Transverse colon (tissue), 4 donors: ENCODE measurements around the gene ATP5PD. TPM values are rescaled to one million over a fixed set of nuclear protein-coding genes. Genes with fewer than 3 reads are reported as not detected.
"Not testable (repeated sequence)": the region's sequence is repeated elsewhere in the genome, so short reads cannot be mapped to it uniquely, and the experiment has no call there.

ENCODE experiments used
- DNase-seq: peaks from one replicate; pipeline ENCODE4 v3.0.0-alpha.2; 2019
- H3K27ac ChIP-seq, 4 donors: fragments of 200-600 bp; sonication (generic); 2 replicates each; pipeline ENCODE4 v1.5.1; 2016 to 2018; ENCODE audit warnings: inconsistent platforms in 4 of 4
- H3K27me3 ChIP-seq: fragments of 200-600 bp; sonication (generic); 2 replicates; pipeline ENCODE4 v1.5.1; 2017; ENCODE audit warnings: inconsistent platforms
- H3K36me3 ChIP-seq, 4 donors: fragments of 200-600 bp; sonication (generic); 2 replicates each; pipeline ENCODE4 v1.5.1; 2017 to 2019; ENCODE audit warnings: inconsistent platforms in 4 of 4
- H3K4me1 ChIP-seq, 4 donors: fragments of 200-600 bp; sonication (generic); 2 replicates each; pipeline ENCODE4 v1.5.1; 2017 to 2020; ENCODE audit warnings: inconsistent platforms in 4 of 4
- H3K4me3 ChIP-seq, 4 donors: fragments of 200-600 bp; sonication (generic); 1 replicate in 1 of 4; 2 replicates in 3 of 4; pipeline versions ENCODE4 v1.5.1 to v1.6.1; 2017 to 2019; ENCODE audit warnings: inconsistent platforms in 4 of 4
- H3K9me3 ChIP-seq, 2 donors: fragments of 200-600 bp; sonication (generic); 2 replicates each; pipeline ENCODE4 v1.5.1; 2017 to 2019; ENCODE audit warnings: inconsistent platforms in 2 of 2
- EP300 ChIP-seq: sonication (generic); formaldehyde crosslinking; IDR thresholded peaks from one replicate; pipeline ENCODE4 v1.6.1; 2017; ENCODE audit warnings: antibody characterized with exemption, low read depth
- POLR2A ChIP-seq: fragments of 450-650 bp; IDR thresholded peaks from one replicate; pipeline ENCODE4 v1.6.1; 2016; ENCODE audit warnings: antibody characterized with exemption, mild to moderate bottlenecking, moderate library complexity
- POLR2AphosphoS5 ChIP-seq, 3 donors: sonication (generic); formaldehyde crosslinking; IDR thresholded peaks; one replicate each; pipeline ENCODE4 v1.6.1; 2016; ENCODE audit warnings: antibody characterized with exemption in 3 of 3
- WGBS, 2 donors: methylation state at CpG; one replicate each; pipeline ENCODE4 v1.1.5; 2018; ENCODE audit warnings: low coverage in 1 of 2; 5-methylcytosine and 5-hydroxymethylcytosine counted together
- in situ Hi-C, 4 donors: fragments of 200-750 bp; cut with MboI; loops; one replicate each; pipeline versions ENCODE4 v1.15.0 to v1.15.1; 2017; ENCODE audit warnings: low sequenced_read_pairs in 3 of 4, low pct_ligation_motif_present in 1 of 4, low pct_unique_long_range_greater_than_20kb in 1 of 4
- intact Hi-C: fragments of 100-400 bp; cut with DNase I; formaldehyde crosslinking; loops from one replicate; pipeline ENCODE4 v1.15.1; 2023; ENCODE audit warnings: low total_unique reads
- total RNA-seq, 4 donors: library from RNA; depleted of rRNA; stranded (reverse); fragments of >200 nt; gene quantifications; one replicate each; pipeline ENCODE4 v1.1.0, GENCODE V29; 2016
- TF ChIP-seq, protein P1 (sequence below), 5 experiments: fragments of 200-600 bp in 3 of 5; fragments of 450-650 bp in 2 of 5; sonication (generic) in 3 of 5; IDR thresholded peaks; 1 replicate in 2 of 5; 2 replicates in 3 of 5; pipeline ENCODE4 v1.5.1; 2016 to 2017; ENCODE audit warnings: antibody characterized with exemption in 5 of 5, inconsistent platforms in 3 of 5, mild to moderate bottlenecking in 2 of 5, moderate library complexity in 1 of 5

Gene ATP5PD
- total RNA-seq, 4 donors from 2014 or later = 75.2 to 373 (median 245) TPM

GRCh38 chr17:75033346-75034235 is 13.2 kb downstream of the ATP5PD start:
- 1% methylated on average over 36 of the region's 36 CpGs; no CpG with 5 or more reads in 1 of the 2 donors for WGBS, 2 donors
- TF ChIP-seq, protein P1, sequence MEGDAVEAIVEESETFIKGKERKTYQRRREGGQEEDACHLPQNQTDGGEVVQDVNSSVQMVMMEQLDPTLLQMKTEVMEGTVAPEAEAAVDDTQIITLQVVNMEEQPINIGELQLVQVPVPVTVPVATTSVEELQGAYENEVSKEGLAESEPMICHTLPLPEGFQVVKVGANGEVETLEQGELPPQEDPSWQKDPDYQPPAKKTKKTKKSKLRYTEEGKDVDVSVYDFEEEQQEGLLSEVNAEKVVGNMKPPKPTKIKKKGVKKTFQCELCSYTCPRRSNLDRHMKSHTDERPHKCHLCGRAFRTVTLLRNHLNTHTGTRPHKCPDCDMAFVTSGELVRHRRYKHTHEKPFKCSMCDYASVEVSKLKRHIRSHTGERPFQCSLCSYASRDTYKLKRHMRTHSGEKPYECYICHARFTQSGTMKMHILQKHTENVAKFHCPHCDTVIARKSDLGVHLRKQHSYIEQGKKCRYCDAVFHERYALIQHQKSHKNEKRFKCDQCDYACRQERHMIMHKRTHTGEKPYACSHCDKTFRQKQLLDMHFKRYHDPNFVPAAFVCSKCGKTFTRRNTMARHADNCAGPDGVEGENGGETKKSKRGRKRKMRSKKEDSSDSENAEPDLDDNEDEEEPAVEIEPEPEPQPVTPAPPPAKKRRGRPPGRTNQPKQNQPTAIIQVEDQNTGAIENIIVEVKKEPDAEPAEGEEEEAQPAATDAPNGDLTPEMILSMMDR (IDR thresholded peaks at IDR 0.05) = no peak
- TF ChIP-seq POLR2AphosphoS5 (IDR thresholded peaks at IDR 0.05) (peak in 2 of 3 donors; percentile 27 to 58), POLR2A (no peak), EP300 (no peak)
- no peaks in the 10 kb centered on the region for H3K9me3 ChIP-seq
- H3K36me3 ChIP-seq = peaks cover 0 to 6% (median 3%) of the 10 kb centered on the region in 4 donors
- peak overlapping the region; percentile 31 to 62 (median 50) for H3K4me3 ChIP-seq
- in situ Hi-C loops (no loop called here), intact Hi-C loops (no loop called here)
- no peaks in the 10 kb centered on the region for H3K27me3 ChIP-seq
- peak; percentile 93 for DNase-seq
- H3K27ac ChIP-seq = peak overlapping the region; percentile 86 to 98 (median 91)
- peaks cover 24 to 52% (median 47%) of the 10 kb centered on the region in 4 donors for H3K4me1 ChIP-seq

- in situ Hi-C loops = no loop called here
- DNase-seq = no peak
- no peaks in the 10 kb centered on the region for H3K9me3 ChIP-seq
- intact Hi-C loops = no loop called here
- peak overlapping the region in 3 of 4 donors; percentile 13 to 62 (median 46) for H3K4me3 ChIP-seq
- H3K36me3 ChIP-seq = no peaks in the 10 kb centered on the region
- TF ChIP-seq EP300 (no peak), POLR2AphosphoS5 (IDR thresholded peaks at IDR 0.05) (no peak), POLR2A (no peak)
- TF ChIP-seq, protein P1 (IDR thresholded peaks at IDR 0.05) = no peak
- peaks cover 24 to 52% (median 47%) of the 10 kb centered on the region in 4 donors for H3K4me1 ChIP-seq
- no peaks in the 10 kb centered on the region for H3K27me3 ChIP-seq
- WGBS, 2 donors = 2 to 6% methylated on average over 9 to 13 of the region's 13 CpGs
- peak overlapping the region; percentile 64 to 98 (median 88) for H3K27ac ChIP-seq
Measured at GRCh38 chr17:75032720-75033280, 14.0 kb downstream of the ATP5PD start.

DNA sequence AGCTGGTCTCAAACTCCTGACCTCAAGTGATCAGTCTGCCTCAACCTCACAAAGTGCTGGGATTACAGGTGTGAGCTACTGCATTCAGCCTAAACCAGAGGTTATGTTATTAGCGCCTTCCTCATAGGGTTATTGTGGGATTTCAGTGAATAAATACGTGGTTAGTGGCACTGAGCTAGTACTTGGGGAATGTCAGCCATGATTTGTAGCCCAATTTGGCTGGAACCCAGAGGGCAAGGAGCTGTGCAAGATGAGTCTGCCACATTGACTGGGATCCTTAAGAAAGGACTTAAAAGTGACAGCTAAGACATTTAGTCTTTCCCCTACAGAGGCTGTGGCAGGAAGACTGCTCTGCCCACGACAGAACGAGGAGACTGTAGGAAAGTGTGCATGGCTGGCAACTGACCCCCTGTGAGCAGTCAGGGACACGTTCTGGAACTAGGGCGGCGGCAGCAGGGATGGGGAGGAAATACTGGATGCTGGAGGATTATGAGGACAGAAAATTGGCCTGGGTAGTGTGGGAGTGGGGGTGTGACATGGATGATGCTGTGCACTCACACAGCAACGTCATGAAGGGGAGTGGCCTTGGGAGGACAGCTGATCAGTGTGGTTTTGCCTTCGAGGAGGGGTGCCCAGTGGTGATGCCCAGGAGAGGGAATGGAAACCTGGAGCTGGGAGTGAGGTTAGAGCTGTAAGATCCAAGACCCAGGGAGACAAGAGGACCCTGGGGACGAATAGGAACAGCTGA is 14.6 kb downstream of the ATP5PD start:
- TF ChIP-seq EP300 = no peak
- no peak for TF ChIP-seq POLR2A
- TF ChIP-seq, protein P1 (IDR thresholded peaks at IDR 0.05) = no peak
- TF ChIP-seq POLR2AphosphoS5 (IDR thresholded peaks at IDR 0.05) = no peak
- WGBS, 2 donors = 6 to 18% methylated on average over 4 to 10 of the region's 10 CpGs
- Histone ChIP-seq H3K27me3 (no peaks in the 10 kb centered on the region), H3K9me3 (no peaks in the 10 kb centered on the region), H3K4me1 (peaks cover 24 to 52% (median 47%) of the 10 kb centered on the region in 4 donors), H3K36me3 (no peaks in the 10 kb centered on the region), H3K4me3 (peak overlapping the region in 2 of 4 donors; percentile 13 to 62), H3K27ac (peak overlapping the region; percentile 64 to 98 (median 88))
- DNase-seq = peak; percentile 74
- in situ Hi-C loops = no loop called here
- intact Hi-C loops = no loop called here

GRCh38 chr17:75030161-75030560 is 16.6 kb downstream of the ATP5PD start:
- intact Hi-C loops (no loop called here), in situ Hi-C loops (no loop called here)
- TF ChIP-seq POLR2AphosphoS5 (IDR thresholded peaks at IDR 0.05) (no peak), EP300 (no peak), POLR2A (no peak)
- TF ChIP-seq, protein P1 (IDR thresholded peaks at IDR 0.05) = no peak
- no peaks in the 10 kb centered on the region for H3K27me3 ChIP-seq
- no peaks in the 10 kb centered on the region for H3K36me3 ChIP-seq
- no peak overlapping the region for H3K27ac ChIP-seq
- no peak overlapping the region for H3K4me3 ChIP-seq
- H3K4me1 ChIP-seq = peaks cover 9 to 33% (median 28%) of the 10 kb centered on the region in 4 donors
- 75 to 90% methylated on average over 2 to 8 of the region's 8 CpGs for WGBS, 2 donors
- no peak for DNase-seq
- no peaks in the 10 kb centered on the region for H3K9me3 ChIP-seq

DNA sequence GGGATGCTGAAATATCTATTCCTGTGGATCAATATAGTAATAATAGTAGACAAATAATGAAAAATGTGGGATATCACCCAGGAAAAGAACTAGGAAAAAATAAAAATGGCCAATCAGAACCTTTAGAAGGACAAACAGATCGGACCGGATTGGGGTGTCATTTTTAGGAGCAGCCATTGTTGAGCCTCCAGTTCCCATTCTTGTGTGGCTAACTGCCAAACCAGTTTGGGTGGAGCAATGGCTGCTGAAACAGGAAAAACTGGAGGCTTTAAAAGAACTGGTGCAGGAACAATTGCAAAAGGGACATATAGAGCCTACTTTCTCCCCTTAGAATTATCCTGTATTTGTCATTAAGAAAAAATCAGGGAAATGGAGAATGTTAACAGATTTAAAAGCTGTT is 20.1 kb downstream of the ATP5PD start:
- 55 to 70% methylated on average over 2 of the region's 2 CpGs for WGBS, 2 donors
- in situ Hi-C loops, H3K4me1 ChIP-seq, H3K27ac ChIP-seq, H3K9me3 ChIP-seq, H3K4me3 ChIP-seq, H3K36me3 ChIP-seq, intact Hi-C loops, DNase-seq, H3K27me3 ChIP-seq: not testable (repeated sequence)

DNA sequence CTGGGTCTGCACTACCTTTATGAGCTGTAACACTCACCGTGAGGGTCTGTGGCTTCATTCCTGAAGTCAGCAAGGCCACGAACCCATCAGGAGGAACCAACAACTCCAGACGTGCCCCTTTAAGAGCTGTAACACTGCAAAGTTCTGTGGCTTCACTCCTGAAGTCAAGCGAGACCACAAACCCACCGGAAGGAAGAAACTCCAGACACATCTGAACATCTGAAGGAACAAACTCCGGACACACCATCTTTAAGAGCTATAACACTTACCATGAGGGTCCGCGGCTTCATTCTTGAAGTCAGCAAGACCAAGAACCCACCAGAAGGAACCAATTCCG is 21.4 kb downstream of the ATP5PD start:
- intact Hi-C loops, H3K27ac ChIP-seq, H3K4me1 ChIP-seq, DNase-seq, H3K4me3 ChIP-seq, H3K9me3 ChIP-seq, in situ Hi-C loops, H3K27me3 ChIP-seq: not testable (repeated sequence)
- WGBS, 2 donors = 82% methylated on average over 9 of the region's 9 CpGs; no CpG with 5 or more reads in 1 of the 2 donors
- H3K36me3 ChIP-seq = peaks cover 0 to 16% (median 7%) of the 10 kb centered on the region in 4 donors
